GM18861 (cell line): ENCODE data around the gene MYO1A.
"Not testable (repeated sequence)": the region's sequence is repeated elsewhere in the genome, so short reads cannot be mapped to it uniquely, and the experiment has no call there.

Experiments
- ATAC-seq: cut with Tn5 transposase; IDR thresholded peaks from one replicate; pipeline ENCODE4 v1.9.1; 2021; ENCODE audit not compliant: unreplicated experiment

MYO1A gene

DNA sequence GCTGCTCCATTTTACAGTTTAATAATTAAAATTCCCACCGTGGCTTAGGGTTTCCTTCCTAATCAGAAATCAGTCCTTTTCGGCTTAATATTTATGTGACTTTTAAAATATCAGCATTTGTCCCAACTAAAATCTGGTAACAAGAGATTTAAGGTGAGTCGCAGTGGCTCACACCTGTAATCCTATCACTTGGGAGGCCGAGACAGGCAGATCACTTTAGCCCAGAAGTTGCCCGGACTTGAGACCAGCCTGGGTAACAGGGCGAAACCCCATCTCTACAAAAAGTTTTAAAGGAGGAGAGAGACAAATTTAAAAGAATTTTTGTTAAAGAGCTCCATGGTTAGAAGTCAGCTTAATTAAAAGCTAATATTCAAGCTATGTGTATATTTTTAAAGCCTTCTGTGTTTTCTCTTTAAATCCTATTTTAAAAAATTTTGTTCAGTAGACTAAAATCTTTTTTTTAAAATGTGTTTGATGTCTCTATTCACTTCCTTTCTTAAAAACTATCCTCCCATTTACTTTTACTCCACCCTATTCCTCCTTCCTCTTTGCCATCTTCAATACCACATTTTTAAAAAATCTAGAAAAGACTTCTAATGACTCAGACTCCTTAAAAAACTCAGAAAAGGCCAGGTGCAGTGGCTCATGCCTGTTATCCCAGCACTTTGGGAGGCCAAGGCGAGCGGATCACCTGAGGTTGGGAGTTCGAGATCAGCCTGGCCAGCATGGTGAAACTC is 29.8 kb downstream of the MYO1A start:
- ATAC-seq: no peak

DNA sequence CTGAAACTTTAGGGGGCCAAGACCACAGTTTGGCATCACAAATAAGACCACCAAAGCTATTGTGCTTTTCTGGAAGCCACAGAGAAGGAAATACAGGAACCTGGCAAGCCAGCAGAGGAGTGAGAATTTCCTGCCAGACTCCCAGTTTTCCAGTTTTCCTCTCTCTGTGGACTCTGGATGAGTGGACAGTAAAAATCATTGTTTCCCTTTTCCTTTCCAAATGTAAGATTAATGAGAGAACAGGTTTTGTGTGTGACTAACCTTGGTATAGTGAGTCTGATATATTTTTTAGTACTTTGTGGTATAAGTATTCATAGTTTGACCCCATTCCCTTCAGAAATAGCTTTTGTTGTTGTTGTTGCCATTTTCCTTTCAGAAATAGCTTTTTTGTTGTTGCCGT is 31.0 kb downstream of the MYO1A start:
- no peak for ATAC-seq

DNA sequence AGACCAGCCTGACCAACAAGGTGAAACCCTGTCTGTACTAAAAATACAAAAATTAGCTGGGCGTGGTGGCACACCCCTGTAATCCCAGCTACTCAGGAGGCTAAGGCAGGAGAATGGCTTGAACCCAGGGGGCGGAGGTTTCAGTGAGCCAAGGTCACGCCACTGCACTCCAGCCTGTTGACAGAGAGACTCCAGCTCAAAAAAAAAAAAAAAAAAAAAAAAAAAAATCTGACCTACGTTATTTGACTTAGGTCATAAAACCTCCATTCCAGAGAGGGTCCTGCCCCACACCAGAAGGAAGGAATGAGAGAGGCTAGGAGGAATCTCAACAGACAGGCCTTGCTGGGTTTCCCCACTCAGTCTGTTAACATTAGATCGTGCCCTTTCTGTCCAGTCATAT is 31.6 kb downstream of the MYO1A start:
- ATAC-seq: not testable (repeated sequence)

DNA sequence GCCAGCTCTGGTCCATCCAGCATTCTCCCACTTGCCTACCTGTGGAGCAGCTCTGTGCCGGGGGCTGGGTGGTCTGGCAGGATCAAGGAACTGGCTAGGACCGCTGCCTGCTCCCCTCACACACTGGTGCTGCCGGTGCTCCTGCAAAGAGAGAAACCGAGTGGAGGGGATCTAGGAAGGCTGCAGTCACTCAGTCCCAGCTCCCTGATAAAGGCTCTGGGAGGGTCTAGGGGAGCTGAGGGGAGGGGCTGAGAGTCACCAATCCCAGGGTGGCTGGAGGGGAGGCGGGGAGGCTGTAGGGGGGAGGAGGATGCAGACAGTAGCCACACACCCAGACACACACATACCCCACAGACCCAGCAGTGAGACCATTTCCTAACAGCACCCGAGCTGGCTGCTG is 33.6 kb downstream of the MYO1A start, which contains the start of gene TAC3:
Gene TAC3 (minus strand): TSS at position 182 of the 400 bp plus-strand sequence. CDS start 732 bp downstream, outside the sequence.
- no peak for ATAC-seq

DNA sequence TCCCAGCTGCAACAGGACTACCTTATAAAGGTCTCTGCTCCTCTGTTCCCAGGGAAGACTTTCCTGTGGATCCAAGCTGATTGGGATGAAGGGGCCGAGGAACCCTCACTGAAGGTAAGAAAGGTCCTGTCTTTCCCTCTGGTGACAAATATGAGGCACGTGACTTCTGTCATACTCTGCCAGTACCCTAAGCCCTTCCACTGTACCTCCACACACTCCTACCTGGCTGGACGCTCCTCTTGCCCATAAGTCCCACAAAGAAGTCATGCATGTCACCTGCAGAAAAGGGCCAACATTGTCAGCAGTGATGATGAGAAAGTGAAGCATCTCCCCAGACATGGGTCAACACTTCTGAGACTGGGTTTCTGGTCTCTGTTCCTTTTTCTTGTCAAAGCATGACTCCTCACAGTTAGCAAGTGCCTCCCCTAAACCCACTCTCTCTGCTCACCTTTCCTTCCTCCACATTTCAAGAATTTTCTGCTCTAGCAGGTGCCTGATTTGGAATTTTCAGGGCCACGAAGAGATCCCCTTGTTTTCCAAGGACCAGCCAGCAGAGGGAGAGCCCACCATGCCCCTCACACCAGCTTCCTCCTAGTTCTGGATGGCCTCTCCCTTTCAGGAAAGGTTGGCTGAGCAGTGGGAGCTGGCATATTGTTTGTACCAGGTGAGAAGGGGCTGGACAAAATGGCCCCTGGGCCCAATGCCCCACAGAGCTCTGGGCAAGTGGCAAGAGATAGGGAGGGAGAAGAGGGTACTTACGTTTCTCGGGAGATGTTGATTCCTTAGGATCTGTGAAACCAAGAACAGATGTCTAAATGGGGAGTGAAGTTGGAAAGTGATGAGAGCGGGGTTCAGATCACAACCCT is 37.1 kb downstream of the MYO1A start:
- ATAC-seq: peak; percentile 58

DNA sequence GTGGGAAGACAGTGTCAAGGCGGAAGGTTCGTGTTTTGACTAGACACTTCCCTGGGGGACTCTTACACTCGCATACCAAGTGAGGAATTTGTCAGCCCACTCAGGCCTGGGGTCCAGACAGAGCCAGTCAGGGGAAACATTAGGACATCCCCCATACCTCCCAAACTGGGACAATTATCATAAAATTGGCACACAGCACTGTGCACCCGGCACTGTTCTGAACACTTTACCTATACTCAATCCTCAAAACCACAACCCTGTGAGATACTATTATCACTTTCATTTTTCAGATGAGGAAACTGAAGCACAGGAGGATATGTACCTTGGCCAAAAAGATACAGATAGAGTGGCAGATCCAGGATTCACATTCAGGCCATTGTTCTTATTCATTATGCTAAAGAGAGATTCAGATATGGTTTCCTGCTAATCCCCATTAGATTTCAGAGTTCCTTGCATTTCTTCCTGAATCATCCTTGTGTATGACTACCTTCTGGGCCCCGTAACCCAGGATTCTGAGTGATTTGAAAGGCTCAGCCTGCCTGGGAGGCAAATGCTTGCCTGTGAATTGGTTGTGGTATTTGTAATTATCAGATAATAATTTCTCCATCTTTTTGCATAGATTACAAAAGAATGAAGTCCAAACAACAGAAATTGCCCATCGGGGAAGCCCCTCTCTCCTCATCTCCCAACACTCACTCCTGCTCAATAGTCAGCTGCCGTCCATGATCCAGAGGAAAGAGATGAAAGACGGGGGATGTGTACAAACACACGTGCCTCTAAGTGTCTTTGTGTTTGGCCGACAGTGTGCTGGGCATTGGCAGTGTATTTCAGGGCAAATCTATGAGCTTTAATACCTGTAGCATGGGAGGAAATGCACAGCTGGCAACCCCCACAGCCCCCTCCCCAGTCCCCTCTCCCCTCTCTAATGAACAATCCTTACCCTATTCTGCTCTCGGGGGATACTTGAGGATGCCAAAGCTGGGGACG is 38.2 kb downstream of the MYO1A start:
- no peak for ATAC-seq

DNA sequence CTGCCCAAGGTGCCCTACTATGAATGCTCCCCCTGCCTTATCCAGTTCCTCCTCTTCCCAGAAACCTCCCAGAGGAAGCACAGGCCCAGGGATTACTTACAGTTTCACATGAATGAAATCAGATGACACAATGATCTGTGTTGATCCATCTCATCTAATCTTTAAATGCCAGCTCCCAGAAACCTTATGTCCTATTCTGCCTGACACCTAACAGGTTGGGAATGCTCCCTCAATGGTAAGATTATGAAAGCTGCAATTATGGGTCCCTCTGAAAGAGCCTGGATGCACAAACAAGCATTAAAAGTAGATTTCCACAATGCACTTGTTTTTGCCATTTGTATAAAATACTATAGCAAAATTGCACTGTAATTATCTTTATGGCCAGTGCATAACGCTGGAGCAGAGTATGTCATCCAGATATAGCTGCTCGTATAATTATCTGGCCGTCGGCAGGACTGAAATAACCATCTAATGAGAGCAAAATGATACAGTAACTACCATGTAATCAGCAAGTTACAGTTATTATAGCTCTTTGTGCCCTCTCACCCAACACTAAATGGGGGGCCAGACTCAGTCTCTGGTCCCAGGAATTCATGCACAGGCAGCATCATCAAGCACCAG is 39.2 kb downstream of the MYO1A start:
- no peak for ATAC-seq

DNA sequence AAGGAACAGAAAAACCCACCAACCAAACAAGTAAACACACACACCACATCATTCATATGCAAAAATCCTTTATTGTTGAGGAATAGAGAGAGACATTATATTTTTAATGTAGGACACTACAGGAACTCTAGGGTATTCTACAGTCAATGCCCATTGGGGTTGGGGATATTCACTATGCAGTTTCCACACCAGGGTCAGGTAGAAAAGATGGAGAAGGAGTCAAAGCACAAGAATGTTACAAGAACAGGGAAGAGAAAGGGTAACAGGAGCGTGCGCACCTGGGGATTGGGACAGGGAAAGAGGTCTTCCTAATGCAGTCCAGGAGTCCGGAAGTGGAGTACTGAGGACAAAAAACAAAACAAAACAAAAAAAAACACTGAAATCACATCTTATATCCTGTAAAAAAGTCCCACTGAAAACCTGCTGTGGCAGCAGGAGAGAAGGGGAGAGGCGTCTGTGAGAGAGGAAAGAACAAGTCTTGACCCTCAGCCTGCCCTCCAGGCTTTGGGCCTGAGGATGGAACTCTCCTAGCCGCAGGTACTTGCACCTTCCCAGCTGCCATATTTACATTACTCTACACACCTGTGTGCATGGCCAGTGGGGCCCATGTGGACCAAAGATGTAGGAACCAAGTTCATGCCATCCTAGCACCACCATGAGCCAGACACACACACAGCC is 39.8 kb downstream of the MYO1A start:
- ATAC-seq: no peak

DNA sequence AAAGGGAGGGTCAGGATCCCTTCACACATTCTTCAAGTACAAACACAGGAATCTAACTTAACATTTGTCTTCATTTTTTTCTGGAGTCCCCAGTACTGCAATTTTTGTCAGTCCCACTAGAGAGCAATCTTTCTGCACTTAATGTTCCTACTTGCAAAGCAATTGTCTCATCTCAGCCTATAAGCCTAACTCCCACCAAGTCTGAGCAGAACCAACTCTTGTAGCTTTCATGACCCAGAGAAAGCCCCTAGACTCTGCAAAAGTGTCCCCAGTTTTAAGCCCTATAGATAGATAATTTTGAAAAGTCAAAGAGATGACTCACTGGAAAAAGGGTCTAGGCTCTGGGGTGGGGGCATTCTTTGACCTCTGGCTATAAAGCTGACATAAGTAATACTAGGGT is 41.8 kb downstream of the MYO1A start:
- ATAC-seq: no peak

DNA sequence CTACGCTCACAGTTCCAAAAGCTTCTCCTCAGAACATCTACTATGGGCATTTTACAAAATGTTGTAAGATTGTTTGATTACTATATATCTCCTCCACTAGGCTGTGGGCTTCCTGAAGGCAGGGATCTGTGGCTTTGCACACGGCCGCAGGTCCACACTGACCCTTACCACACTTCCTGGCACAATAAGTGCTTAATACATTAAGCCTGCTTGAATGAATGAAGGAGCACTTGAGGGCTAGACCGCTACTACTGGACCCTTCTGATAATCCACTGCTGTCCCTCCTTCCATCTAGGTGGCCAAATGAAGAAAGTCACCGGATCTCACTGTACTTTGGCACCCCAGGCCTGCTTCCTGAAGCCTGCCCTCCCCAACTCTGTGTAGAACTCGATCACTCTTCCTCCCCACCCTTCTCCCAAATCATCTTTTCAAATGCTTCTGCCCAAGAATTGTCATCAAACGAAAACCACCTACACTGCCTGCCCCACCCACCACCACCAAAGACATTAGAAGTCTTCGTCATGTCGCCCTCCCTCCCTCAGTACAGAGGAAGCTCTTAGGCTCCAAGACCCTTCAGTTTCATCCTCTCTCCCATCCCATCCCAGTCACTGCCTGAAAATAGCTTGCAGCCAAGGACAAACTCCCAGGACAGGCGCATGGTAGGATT is 43.0 kb downstream of the MYO1A start:
- ATAC-seq: no peak

DNA sequence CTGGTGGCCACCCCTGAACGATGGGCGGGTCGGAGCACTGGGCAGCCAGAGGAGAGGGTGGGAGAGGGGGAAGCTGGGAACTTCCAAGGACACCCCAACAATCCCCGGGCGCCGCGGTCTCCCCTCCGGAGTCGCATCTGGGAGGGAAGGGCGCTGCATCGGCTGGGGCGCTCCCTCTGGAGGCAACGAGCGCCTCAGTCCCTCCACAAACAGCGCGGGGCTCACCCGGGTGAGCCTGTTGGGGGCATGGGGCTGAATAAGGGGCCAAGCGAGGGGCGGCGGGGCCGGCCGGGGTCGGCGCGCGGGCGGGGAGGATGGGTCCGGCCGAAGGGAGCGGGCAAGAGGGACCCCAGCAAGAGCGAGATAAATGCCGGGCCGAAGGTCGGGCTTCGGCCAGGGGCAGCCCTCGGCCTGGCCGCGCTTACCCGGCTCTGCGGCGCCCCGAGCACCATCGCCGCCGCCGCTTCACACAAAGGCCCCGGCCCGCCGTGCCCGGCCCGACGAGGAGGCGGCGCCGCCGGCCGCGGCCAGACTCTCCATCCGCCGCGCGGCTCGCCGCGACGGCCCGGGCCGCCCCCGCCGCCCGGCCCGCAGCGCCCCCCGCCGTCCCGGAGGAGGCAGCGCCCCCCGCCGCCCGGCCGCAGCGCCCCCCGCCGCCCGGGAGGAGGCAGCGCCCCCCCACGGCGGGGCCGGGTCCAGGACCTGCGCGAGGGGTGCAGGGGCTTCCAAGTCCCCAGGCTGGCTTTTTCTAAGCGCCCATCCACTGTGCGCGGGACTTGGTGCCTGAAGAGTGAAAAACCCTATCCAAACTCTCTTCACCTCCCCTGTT is 43.7 kb downstream of the MYO1A start, which contains the start of gene ZBTB39:
Gene ZBTB39 (minus strand): TSS at position 567 of the 829 bp plus-strand sequence. CDS start 1,629 bp downstream, outside the sequence.
- ATAC-seq: peak; percentile 50

DNA sequence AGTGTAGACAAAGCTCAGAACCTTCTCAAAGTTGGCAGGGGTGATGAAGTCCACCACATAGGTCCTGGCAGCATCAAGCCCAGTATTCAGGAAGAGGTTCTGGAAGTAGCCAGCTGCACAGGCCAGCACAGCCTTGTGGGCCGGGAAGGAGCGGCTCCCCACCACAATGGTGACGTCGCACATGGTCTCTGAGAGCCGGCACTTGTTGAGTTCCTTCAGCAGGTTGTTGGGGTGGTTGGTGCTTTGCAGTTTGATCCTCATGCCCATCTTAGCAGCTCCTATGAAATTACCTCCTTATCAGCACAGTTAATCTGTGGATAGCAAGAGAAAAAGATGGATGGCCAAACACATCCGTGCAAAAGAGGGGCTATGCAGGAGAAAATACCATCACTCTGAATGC is 45.3 kb downstream of the MYO1A start:
- ATAC-seq: no peak

DNA sequence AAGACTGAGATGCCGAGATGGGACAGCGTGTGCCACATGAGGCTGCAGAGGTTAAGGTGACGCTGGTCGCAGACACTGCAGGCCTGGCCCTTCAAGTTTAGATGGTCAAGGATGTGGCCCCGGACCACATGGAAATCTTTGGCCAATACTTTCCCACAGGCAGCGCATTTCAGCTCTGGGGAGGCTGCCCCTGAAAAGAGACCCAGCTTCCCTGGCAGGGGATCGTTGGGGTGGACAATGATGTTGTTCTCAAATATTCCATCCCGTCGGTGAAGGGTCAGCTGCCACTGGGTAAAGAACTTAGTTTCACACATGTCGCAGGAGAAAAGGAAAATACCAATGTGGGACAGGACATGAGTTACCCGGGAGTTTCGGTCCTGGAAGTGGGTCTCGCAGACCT is 46.5 kb downstream of the MYO1A start:
- ATAC-seq: no peak

DNA sequence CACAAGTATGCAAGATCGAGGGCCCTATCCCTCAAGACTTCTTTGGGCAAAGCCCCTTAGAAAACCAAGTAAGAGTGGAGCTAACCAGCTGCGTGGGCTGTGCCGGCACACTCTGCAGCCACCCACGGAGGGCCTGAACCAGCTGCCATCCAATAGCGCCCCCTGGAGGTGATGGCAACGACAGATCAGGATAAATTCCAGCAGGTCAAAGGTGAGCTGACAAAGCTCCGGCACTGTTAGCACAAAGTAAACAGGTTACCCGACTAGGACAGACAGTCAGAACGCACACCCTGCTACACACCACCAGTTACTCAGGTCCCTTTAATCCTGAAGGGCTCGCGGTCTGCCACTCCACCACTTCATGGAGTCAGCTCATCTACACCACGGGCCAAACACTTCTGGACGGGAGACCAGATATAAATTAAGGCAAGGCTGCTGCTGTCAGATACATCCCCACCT is 48.5 kb downstream of the MYO1A start:
- ATAC-seq: no peak

DNA sequence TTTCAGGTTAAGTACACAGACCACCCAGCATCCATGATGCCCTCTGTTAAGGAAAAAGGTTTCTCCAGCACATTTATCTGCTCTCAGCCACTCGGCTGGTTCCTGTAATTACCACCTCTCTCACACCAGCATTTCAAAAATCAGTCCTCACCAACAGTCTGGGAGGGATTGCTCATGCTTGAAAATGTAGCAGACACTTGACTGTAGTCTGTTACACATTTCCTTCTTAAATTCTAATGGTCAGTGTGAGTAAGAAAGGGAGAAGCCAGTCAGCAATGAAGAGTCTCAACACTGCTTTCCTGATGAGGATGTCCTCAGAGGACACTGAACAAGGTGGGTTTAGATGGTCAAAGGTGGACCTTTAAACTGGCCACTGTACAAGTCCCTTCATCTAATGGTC is 49.5 kb downstream of the MYO1A start:
- no peak for ATAC-seq

DNA sequence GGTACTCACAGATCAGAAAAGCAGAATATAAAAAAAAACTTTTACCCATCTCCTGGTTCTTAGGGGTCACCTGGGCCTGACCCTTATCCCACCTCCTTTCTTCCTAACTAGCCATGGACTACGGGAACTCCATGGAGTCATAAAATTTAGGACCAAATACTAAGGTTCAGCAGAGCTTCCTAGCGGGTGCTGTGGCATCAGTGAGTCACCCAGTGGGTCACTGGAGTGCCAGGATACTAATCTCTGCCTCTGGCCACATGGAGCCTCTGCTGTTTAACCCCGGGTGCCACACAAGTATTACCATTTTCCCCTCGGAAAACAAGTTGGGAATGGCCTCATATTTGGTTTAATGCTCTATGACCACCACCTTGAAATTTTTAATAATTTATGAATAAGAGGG is 50.5 kb downstream of the MYO1A start:
- no peak for ATAC-seq

DNA sequence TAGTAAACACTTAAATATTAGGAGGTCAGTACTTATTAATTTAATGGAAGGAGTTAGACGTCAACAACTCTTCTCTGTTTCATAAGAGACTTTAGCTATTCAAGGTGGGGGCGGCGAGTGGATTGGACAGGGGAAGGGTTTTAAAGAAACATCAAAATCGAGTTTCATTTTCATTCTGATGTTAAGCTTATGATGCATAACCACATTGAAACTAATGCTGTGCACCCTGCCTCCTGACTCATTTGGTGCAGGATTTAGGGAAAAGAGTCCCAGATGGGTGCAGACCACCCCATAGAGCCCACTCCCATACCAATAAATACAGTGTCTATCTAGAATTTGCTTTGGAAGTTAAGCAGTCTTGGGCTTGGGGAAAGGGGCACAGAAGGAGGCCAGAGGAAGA is 50.9 kb downstream of the MYO1A start:
- peak; percentile 68 for ATAC-seq

DNA sequence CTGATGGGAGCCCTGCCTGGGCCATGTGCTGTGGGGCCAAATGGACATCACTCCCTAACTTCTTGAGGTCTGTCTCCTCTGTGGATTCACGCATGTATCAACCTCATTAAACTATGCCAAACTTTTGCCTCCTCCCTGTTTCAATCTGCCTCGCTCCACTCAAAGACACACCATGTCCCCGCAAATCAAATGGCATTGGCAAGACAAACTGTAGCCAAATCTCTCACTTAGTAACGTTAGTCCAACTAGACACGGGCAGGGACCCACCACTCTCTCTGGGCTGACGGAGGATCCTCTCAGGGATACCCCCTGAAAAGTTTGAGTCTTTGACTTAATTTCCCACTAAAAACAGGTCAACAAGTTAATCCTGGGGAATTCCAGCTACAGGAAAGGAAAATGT is 51.6 kb downstream of the MYO1A start:
- ATAC-seq: no peak
